NCI-H748 (cell line): ENCODE results near the gene CD109.
"Not testable (repeated sequence)": the region's sequence is repeated elsewhere in the genome, so short reads cannot be mapped to it uniquely, and the experiment has no call there.

Experiments used
- DNase-seq: peaks from one replicate; lab custom pipeline; 2025; ENCODE audit not compliant: unreplicated experiment; lab: John Stamatoyannopoulos, UW

CD109 gene

GRCh38 chr6:73695619-73696421, at the start of gene CD109:
CD109 (plus strand) TSS chr6:73696203; CDS start chr6:73696216, 13 bp downstream.
- peak; percentile 83 for DNase-seq

DNA sequence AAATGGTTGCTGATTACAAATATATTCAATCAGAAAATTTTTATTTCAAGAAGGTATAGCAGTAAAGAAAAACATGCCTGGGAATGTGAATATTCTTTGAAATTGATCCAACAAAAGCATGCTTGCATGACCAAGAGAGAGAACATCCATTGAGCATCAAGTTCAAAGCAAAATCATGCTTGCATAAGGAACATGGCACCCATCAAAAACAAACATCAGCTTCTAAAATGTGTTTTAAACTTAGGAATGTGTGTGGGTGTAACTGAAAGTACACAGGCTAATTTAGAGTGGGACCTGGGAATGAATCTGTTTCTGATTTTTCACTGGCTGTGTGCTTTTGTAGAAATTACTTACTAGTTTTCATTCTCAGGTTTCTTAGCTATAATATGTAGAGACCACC, 47.8 kb upstream of the CD109 start:
- no peak for DNase-seq

GRCh38 chr6:73649783-73650182, 46.2 kb upstream of the CD109 start:
- DNase-seq = no peak

GRCh38 chr6:73652637-73653570, 43.1 kb upstream of the CD109 start:
- DNase-seq = peak; percentile 84

GRCh38 chr6:73653571-73654424, 42.2 kb upstream of the CD109 start, which contains the start of gene SLC17A5:
SLC17A5 (minus strand) TSS chr6:73653992; CDS start chr6:73653886, 106 bp downstream.
- DNase-seq = peak; percentile 96

GRCh38 chr6:73655341-73655917, 40.6 kb upstream of the CD109 start:
- DNase-seq = no peak

GRCh38 chr6:73656531-73657145, 39.4 kb upstream of the CD109 start:
- DNase-seq = no peak

DNA sequence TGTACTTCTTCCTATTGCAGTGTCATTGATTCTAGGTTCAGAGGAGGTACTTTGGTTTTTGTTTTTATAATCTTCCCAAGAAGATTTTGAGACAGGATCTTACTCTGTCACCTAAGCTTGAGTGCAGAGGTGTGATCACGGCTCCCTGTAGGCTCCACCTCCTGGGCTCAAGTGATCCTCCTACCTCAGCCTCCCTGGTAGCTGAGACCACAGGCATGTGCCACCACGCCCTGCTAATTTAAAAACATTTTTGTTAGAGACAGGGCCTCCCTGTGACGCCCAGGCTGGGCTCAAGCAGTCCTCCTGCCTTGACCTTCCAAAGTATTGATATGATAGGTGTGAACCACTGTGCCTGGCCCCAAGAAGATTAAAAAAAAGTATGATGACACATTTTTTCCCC, 38.8 kb upstream of the CD109 start:
- DNase-seq = no peak

DNA sequence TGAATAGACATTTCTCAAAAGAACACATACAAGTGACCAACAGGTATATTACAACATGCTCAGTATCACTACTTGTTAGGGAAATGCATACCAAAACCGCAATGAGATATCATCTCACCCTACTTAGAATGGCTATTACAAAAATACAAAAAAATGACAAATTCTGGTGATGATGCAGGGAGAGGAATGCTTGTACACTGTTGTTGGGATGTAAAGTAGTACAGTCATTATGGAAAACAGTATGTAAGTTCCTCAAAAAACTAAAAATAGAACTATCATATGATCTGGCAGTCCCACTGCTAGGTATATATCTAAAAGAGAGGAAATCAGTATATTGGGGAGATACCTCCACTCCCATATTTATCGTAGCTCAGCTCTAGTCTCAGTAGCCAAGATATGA, 31.3 kb upstream of the CD109 start:
- DNase-seq = no peak

GRCh38 chr6:73665686-73666319, 30.2 kb upstream of the CD109 start:
- no peak for DNase-seq

DNA sequence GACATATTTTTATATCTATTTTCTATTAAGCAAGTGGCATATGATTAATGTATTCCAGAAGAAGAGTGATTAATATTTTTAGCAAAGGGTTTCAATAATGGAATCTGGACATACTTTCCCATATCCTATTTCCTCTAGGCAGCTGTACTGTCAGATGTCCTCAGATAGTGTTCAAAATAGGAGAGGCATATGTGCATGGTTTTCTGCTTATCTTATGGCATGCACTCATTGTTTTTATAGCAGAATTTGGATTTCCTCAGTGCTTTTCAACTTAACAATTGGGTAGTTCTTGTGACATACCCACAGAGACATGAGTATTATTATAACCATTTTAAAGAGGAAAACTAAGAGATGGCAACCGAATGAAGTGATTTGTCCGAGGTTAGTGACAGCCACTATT, 29.6 kb upstream of the CD109 start:
- no peak for DNase-seq

- DNase-seq = no peak
These were observed 28.2 kb upstream of the CD109 start for GRCh38 chr6:73667798-73668197.

DNA sequence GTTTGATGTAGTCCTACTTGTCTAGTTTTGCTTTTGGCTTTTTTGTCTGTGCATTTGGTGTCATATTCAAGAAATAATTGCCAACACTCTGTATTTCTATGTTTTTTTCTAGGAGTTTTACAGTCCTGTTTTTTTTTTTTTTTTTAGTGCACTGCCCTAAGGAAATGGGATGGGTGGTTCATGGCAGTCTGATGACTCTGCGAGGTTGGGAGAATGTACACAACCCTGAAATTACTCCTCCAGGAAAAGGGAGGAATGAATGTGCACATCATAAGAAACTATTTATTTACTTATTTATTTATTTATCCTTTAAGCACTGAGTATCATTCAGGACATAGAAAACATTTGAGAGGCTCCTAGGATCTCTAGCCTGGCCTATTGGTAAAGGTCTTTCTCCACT, 27.0 kb upstream of the CD109 start:
- DNase-seq = no peak

GRCh38 chr6:73671911-73672685, 23.9 kb upstream of the CD109 start:
- no peak for DNase-seq

GRCh38 chr6:73675466-73676098, 20.4 kb upstream of the CD109 start:
- DNase-seq = peak; percentile 66

- DNase-seq = no peak
These were observed 17.0 kb upstream of the CD109 start for GRCh38 chr6:73679009-73679408.

GRCh38 chr6:73679846-73680245, 16.2 kb upstream of the CD109 start:
- DNase-seq = not testable (repeated sequence)

DNA sequence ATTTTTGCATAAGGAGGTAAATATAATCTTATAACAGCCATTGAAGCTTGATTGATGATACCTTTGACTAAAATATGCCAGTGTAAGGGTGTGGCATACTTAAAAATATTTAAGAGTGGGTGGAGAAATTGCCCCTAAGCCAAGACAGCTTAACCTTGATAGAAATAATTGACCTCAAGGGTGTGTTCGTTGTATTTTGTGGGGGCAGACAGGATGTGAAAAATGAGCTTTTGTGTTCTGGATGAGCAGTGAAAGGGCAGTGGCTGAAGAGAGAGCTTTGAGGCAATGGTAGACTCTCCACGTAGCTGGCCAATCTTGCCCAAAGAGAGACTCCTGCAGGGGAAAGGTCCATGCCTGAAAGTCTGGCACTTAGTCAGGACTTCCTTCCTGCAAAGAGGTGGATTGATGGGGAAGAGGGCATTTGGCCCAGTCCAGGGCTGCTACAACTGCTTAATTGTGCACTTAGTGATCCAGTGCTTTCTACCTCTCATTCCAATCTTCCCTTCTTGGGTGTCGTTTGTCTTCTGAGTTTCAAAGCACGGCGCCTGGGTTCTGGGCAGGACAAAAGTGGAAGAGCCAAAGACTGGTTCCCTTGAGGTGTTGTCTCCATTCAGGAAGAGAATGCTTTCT, 15.6 kb upstream of the CD109 start:
- DNase-seq = no peak
